ENCODE results near the gene PRIMPOL.

DNA sequence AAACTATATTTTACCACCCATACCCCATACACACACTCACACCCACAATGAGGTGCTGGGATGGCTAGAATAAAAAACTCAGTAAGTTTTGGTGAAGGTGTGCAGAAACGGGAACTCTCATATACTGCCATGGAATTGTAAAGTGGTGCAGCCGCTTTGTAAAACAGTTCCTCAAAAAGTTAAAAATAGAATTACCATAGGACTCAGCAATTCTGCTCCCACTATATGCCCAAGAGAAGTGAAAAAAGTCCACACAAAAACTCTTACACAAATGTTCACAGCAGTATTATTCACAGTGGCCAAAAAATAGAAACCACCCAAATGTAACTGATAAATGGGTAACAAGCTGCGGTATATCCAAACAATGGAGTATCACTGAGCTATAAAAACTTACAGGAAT lies 77.9 kb downstream of the PRIMPOL start:
- TF ChIP-seq POLR2AphosphoS5 (IDR thresholded peaks at IDR 0.05; ENCODE audit: low read depth, low read length) (no peak), SPI1 (IDR thresholded peaks at IDR 0.05; ENCODE audit: low read depth, low read length) (no peak), POLR2A (IDR thresholded peaks at IDR 0.05; ENCODE audit: low read depth, low read length) (no peak)
